Lower leg skin (tissue), 3 donors: ENCODE data around the gene CCDC188.

Experiments
- POLR2A ChIP-seq, 2 donors: fragments of 450-650 bp; IDR thresholded peaks; one replicate each; pipeline ENCODE4 v1.6.1; 2016 to 2017; ENCODE audit warnings: antibody characterized with exemption in 2 of 2, mild to moderate bottlenecking in 1 of 2, moderate library complexity in 1 of 2
- TF ChIP-seq, protein P1 (sequence below), 3 donors: fragments of 450-650 bp; IDR thresholded peaks; one replicate each; pipeline ENCODE4 v1.5.1; 2016; ENCODE audit warnings: antibody characterized with exemption in 3 of 3, mild to moderate bottlenecking in 3 of 3, moderate library complexity in 2 of 3

DNA sequence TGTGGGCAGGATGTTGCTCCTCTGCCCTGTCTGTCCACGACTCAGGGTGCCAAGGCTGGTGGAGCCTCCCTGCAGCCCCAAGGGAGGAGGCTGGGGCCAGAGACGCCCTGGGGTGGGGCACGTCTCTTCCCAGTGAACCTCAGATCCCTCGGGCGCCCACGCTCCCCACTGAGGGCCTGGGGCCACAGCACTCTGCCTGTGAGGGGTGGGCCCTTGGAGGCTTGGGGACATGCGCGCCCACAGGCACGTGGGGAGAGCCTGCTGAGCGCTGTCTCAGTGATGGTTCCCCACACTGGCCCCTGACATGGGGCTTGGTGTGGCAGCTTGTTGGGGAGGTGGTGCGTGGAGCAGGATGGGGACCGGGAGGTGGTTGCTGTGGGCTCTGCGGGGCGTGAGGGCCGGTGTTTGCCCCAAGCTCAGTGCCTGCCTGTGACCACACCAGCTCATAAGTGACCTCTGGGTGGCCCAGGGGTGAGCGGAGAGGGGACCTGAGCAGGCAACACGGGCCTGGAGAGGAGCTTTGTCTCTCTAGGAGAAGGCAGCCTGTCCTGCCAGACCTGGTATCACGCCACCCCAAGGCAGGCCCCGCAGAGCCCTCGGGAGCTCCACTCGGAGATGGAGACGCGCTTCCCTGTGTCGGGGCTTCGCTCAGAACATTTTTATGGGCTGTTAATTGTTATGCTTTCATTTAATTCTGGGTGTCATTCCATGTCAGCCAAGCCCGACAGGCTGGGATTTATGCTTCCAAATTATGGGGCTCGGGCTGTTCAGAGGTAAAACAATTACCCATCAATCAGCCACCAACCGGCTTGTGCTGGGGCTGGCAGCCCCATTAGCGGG, 27.4 kb upstream of the CCDC188 start:
- TF ChIP-seq, protein P1, sequence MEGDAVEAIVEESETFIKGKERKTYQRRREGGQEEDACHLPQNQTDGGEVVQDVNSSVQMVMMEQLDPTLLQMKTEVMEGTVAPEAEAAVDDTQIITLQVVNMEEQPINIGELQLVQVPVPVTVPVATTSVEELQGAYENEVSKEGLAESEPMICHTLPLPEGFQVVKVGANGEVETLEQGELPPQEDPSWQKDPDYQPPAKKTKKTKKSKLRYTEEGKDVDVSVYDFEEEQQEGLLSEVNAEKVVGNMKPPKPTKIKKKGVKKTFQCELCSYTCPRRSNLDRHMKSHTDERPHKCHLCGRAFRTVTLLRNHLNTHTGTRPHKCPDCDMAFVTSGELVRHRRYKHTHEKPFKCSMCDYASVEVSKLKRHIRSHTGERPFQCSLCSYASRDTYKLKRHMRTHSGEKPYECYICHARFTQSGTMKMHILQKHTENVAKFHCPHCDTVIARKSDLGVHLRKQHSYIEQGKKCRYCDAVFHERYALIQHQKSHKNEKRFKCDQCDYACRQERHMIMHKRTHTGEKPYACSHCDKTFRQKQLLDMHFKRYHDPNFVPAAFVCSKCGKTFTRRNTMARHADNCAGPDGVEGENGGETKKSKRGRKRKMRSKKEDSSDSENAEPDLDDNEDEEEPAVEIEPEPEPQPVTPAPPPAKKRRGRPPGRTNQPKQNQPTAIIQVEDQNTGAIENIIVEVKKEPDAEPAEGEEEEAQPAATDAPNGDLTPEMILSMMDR (IDR thresholded peaks at IDR 0.05), result no peak
- TF ChIP-seq POLR2A (IDR thresholded peaks at IDR 0.05), result no peak
